NCI-H2171 (cell line): ENCODE results near the gene CCDC74A.
A peak's percentile ranks its signal among the peaks of the same experiment; 100 is the strongest.
"Not testable (repeated sequence)": the region's sequence is repeated elsewhere in the genome, so short reads cannot be mapped to it uniquely, and the experiment has no call there.

Experiments
- DNase-seq: peaks from one replicate; lab custom pipeline; 2025; lab: John Stamatoyannopoulos, UW

Gene CCDC74A

GRCh38 chr2:131527131-131528001 lies at the start of gene CCDC74A:
CCDC74A (plus strand) TSS chr2:131527888; CDS start chr2:131527971, 83 bp downstream.
- DNase-seq = peak; percentile 63

DNA sequence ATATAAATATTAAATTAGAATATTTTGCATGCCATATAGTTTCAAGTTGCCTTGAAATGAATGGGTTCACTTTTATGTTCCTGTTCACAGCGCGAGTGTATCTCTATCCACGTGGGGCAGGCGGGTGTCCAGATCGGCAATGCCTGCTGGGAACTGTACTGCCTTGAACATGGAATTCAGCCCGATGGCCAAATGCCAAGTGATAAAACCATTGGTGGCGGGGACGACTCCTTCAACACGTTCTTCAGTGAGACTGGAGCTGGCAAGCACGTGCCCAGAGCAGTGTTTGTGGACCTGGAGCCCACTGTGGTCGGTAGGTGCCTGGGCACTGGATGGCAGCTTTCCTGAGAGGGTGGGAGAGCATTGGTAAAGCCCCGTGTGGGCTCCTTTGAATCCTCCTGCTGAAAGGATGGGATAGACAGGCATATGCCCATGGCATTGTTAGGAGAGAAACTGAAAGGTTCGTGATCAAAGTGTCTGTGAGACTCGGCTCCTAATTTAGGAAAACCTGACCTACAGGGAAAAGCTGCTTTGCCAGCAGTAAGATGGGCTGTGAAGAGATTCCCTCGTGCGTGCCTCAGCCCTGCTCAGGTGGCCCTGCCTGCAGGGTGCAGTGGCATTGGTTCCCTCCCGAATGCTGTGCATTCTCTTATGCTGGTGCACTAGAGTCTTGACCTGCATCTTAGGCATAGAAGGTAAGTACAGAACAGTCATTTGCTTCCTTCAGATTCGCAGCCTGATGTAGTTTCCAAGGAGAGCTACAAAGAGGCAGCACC lies 49.4 kb upstream of the CCDC74A start:
- not testable (repeated sequence) for DNase-seq

DNA sequence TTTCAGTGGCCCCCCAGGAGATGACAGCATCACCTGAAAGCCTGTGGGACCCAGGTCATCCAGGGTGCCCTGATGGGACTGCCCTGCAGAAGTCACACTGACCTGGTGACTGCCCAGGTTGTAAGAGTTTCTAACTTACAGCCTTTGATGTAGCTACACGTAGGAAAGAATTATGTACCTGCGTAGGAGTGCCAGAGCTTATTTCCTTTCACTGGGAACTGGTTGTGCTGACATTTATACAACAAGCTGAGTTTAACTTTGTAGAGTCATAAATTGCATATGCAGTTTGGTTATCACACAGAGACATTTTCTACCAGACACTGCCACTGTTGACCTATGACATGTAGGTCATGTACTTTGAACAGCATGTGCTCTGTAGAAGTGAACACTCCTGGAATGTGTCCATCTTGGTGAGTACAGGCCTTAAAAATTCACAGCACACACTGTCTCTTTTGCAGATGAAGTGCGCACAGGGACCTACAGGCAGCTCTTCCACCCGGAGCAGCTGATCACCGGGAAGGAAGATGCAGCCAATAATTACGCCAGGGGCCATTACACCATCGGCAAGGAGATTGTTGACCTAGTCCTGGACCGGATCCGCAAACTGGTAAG lies 48.7 kb upstream of the CCDC74A start:
- DNase-seq = not testable (repeated sequence)

DNA sequence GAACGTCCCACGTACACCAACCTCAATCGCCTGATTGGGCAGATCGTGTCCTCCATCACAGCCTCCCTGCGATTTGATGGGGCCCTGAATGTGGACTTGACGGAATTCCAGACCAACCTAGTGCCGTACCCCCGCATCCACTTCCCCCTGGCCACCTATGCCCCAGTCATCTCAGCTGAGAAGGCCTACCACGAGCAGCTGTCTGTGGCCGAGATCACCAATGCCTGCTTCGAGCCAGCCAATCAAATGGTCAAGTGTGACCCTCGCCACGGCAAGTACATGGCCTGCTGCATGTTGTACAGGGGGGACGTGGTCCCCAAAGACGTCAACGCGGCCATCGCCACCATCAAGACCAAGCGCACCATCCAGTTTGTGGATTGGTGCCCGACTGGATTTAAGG lies 47.3 kb upstream of the CCDC74A start:
- not testable (repeated sequence) for DNase-seq

- not testable (repeated sequence) for DNase-seq
These were observed 45.1 kb upstream of the CCDC74A start for GRCh38 chr2:131482506-131483155.

- not testable (repeated sequence) for DNase-seq
These were observed 43.5 kb upstream of the CCDC74A start for GRCh38 chr2:131483981-131484820.

- not testable (repeated sequence) for DNase-seq
These were observed 42.7 kb upstream of the CCDC74A start for GRCh38 chr2:131484906-131485460.

GRCh38 chr2:131486201-131486902 lies 41.3 kb upstream of the CCDC74A start:
- DNase-seq = not testable (repeated sequence)

DNA sequence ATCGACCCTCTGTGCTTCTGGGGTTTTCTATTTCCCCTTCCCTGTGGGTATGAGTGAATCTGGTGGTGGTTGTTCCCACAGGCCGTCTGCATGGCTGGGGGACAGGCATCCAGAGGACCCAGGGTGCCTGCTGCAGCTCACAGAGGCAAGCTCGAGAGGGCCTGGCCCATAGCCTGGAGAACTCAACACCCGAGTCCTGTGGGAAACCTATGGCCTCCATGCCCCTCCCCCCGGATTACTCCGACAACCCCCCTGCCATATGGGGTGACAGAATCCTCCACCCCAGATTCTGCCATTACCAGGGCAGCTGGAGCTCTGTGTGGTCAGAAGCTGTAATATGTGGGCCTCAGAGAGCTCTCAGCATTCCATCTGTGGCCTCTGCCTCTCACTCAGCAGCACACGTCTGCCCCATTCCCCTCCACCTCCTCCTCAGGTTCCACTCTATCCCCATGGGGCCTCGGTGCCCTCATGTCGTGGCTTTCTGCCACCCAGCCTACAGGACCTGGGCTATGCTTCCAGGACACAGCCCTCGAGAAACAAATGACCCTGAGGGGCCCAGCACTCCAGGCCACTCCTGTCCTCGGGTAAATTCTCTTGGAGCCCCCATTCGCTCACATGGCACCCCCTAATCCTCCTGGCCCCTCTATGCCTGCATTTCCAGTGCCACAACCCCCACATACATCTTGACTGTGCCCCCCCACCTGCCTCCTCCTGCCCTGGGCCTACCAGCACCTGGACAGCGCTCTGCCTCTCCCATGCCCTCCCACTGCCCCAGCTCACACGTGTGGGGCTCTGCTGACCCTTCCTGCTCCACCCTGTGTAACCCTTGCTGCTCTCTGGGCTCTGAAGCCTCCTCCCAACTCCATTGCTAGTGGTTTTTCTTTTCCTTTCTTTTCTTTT lies 39.1 kb upstream of the CCDC74A start:
- peak; percentile 77 for DNase-seq

DNA sequence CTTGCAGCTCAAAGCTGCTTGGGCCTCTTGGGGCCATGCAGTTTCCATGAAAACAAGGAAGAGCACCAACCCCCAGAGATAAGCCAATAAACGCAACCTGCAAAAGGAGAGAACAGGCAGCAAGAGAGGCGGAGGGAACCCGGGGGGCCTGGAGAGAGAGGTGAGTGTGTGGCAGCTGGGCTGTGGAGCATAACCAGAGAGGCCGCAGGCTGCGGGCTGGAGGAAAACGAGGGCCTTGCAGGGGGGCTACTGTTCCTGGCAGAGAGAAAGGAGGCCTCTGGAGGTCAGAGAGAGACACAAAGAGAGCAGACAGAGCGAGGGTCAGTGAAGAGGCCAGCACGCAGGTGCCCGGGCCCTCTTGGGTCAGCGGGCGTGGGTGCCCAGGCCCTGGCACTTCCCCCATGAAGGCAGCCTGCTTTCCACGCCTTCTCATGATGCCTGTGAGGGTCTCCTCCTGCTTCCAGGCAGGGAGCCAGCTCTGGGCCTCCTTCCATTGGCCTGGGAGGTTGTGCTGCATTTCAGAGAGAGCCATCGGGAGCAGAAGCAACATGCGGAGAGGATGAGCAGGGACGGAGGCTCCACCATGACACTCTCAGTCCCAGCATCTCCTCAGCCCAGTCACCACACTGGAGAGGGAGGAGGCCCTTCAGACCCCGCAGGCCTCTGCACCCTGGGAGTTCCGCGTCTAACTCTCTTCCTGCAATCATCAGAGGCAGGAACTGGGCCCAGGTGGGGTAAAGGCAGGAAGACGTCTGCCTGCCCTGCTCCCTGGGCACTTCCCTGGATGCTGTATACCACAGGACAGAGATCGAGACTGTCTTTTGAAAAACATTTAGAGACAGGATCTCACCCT lies 36.8 kb upstream of the CCDC74A start:
- not testable (repeated sequence) for DNase-seq

DNA sequence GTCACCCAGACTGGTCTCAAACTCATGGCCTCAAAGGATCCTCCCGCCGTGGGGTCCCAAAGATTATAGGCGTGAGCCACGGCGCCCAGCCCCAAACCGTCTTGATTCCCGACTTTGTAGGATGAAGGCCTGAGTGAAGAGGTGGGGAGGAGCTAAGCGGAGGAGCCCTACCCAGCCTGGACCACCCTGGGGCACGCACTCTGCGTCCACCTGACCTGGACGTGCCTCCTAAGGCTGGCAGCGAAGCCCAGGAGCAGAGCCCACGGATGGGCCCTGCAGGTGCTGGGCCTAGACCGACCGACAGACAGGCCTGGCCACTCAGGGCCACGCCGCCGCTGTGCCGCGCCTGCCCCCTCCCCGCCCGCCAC lies 36.2 kb upstream of the CCDC74A start:
- DNase-seq = not testable (repeated sequence)

- not testable (repeated sequence) for DNase-seq
These were observed 35.7 kb upstream of the CCDC74A start, which contains the start of gene MZT2A for GRCh38 chr2:131492015-131492417. MZT2A (minus strand) TSS chr2:131492397; CDS start chr2:131492376, 21 bp downstream.

- peak; percentile 96 for DNase-seq
These were observed 35.1 kb upstream of the CCDC74A start for GRCh38 chr2:131492418-131493198.

DNA sequence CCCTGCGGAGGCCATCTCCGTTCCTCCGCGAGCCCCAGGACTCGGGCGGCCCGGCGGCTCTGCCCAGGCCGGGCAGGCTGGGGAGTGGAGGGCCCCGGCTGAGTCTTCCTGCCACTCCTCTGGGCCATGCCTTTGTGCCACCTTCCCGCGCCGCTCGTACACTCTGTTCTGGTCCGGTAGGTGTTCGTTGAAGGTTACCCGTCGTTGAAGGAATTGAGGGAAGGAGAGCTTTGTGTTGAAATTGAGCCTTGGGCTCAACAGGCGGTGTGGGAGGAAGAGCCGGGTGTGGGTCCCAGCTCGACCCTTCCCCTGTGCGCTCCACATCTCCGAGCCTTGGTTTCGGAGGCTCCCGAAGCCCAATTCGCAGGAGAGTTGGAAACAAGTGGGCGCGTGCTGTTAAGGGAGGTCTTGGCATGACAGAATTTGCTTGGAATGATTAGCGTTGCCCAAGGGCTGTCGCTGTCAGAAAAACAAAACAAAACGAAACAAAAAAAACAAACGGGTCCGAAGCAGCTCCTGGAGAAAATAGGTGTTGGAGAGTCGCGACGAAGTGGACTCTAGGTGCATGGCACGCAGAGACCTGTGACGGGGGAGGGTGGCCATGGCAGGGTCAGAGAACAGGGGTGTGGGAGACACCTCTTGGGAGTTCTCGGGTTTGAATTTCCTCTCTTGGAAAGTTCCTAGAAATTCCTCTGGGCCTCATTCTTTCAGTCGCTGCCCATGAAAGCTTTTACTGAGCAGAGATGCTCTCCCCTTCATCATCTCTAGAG lies 34.3 kb upstream of the CCDC74A start:
- DNase-seq = no peak

- DNase-seq = not testable (repeated sequence)
These were observed 32.2 kb upstream of the CCDC74A start for GRCh38 chr2:131495506-131495905.

DNA sequence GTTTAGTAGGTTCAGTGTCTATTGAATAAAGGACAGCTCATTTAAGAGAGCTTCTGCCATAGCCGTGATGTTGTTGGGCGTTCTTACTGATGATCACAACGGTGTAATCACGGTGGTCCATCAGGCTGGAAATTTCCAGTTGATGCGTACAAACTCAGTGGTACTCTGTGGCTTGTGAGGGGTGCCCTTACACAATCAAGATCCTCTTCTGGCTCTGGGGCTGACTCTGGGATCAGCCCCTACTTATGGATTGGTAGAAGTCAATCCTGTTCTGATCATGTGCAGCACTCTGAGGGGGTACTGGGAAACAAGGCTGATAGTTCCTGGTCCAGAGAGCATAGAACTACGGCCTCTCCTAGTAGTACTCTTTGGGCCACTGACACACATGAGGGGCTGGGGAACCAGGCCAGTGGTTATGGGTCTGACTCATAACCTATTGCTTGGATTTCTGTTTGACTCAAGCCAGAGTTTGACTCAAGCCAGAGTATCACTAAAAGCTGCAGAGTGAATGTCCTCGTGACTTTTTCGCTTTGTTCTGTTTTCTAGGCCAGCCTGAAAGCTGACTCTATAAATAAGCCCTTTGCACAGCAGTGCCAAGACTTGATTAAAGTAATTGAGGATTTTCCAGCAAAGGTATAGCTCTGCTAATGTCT lies 29.2 kb upstream of the CCDC74A start:
- DNase-seq = not testable (repeated sequence)
